ENCODE results near the gene ZNF718. TPM values are rescaled to one million over a fixed set of nuclear protein-coding genes. Genes with fewer than 3 reads are reported as not detected.
A peak's percentile ranks its signal among the peaks of the same experiment; 100 is the strongest.
"Not testable (repeated sequence)": the region's sequence is repeated elsewhere in the genome, so short reads cannot be mapped to it uniquely, and the experiment has no call there.

Gene ZNF718
- 9.1 and 10.5 TPM in 2 replicates for total RNA-seq (2014; rRNA removed; shearing (Covaris generic))
- 4.3 and 7.6 TPM in 2 replicates for polyA plus RNA-seq (2014; cell fraction: nucleus; rRNA removed)

GRCh38 chr4:124275-125081 is at the start of gene ZNF718:
TSS of gene ZNF718 (plus strand) at chr4:124501. CDS start at chr4:124671, 170 bp downstream.
- peak; percentile 96 for DNase-seq (ENCODE audit: extremely low read depth, low read depth)

- DNase-seq (ENCODE audit: extremely low read depth, low read depth): no peak
These were observed 38.4 kb upstream of the ZNF718 start for GRCh38 chr4:85951-86350.

DNA sequence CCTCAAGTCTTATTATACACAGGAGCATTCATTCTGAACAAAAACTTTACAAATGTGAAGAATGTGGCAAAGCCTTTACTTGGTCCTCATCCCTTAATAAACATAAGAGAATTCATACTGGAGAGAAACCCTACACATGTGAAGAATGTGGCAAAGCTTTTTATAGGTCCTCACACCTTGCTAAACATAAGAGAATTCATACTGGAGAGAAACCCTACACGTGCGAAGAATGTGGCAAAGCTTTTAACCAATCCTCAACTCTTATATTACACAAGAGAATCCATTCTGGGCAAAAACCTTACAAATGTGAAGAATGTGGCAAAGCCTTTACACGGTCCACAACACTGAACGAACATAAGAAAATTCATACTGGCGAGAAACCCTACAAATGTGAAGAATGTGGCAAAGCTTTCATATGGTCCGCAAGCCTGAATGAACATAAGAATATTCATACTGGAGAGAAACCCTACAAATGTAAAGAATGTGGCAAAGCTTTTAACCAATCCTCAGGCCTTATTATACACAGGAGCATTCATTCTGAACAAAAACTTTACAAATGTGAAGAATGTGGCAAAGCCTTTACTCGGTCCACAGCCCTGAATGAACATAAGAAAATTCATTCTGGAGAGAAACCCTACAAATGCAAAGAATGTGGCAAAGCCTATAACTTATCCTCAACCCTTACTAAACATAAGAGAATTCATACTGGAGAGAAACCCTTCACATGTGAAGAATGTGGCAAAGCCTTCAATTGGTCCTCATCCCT is 37.6 kb upstream of the ZNF718 start:
- not testable (repeated sequence) for DNase-seq (ENCODE audit: extremely low read depth, low read depth)

- no peak for DNase-seq (ENCODE audit: extremely low read depth, low read depth)
These were observed 25.9 kb upstream of the ZNF718 start for GRCh38 chr4:98386-98785.

DNA sequence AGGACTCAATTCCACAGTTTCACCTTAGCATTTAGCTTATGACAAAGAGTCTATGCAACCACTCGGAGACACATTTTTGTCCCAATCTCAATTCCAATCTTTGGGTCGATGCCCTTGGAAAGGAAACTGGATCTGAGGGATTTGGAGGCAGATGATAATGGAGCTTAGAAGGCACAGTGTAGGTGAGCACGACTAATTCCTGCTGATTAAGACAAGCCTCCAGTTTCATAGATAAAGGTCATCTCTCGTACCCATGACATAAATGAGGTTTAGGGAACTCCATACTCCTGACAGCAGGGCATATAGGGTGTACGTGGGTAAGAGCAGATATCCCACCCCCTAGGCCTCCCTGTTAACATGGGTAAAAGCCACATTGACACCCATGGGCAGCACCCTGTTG is 24.4 kb upstream of the ZNF718 start:
- no peak for DNase-seq (ENCODE audit: extremely low read depth, low read depth)

DNA sequence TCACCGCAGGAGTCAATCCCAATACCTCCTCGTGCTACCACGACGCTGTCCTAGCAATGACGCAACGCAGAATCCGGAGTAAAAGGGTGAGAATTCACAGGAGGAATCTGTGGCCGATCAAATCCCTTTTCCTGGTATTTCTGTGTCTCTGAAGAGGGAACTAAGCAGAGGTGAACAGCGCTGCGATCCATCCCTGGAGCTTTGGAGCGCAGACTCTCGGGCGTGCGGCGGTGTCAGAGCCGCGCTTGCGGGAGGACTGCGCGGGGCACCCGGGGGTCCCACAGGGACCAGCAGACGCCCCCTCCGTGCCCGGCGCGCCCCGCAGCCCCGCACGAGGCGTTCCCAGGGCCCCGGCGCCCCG is 17.2 kb upstream of the ZNF718 start:
- DNase-seq (ENCODE audit: extremely low read depth, low read depth): no peak

DNA sequence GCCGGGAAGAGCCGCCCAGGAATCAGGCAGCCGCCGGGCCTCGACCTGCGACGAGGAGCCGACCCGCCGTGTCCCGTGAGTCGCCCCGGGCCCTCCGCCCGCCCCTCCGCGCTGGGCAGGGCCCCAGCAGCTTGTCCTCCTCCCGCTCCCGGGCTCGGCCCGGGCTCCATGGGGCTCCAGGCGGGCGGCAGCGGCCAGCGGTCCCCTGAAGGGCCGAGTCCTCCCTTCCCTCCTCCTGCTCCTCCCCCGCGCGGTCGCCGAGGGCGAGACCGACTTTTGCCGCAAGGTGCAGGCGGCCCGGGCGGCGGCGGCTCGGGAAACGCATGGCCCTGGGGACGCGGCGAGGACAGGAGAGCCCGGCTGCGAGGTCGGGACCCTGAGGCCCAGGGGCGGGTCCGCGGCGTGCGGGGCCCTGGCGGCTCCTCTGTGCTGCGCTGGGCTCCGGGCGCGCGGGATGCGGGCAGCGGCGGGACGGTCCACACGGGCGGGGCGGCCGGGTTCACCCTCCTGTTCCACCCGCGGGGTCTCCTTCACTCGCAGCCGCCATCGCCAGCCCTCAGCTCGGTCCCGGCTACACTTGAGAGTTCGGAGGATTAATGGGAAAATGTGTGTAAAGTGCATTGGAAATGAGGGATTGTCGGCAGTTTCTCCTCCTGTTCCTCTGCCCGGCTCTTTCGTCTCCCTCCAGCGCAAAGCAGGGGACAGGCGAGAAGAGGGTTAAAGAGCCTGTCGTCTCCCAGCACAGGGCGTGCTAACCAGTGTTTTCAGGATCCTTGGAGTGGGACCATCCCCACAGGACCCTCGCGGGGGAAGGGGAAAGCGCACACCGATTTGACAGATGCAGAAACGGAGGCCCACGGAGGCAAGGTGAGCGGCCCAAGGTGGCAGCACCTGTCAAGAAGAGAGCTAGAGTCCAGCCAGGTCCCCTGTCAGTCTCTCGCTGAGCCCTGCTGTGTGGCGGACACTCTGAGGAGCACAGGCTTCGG is 16.6 kb upstream of the ZNF718 start:
- DNase-seq (ENCODE audit: extremely low read depth, low read depth): no peak

DNA sequence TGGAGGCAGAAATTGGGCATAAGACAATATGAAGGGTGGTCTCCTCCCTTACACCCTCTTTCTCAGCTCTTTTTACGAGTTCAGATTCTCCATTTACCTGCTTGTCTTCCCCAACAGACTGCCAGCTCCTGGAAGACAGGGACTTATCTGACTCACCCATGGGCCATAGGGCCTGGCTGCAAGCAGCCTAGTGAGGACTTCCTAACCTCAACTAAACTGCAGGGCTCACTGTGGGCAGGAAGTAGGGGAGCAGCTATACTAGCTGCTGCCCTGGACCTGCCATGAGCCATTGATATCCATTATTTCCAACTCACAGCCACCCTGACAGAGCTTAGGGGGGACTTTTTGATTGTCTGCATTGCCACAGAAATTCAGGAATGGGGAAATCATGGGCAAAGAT is 11.5 kb upstream of the ZNF718 start:
- no peak for DNase-seq (ENCODE audit: extremely low read depth, low read depth)

DNA sequence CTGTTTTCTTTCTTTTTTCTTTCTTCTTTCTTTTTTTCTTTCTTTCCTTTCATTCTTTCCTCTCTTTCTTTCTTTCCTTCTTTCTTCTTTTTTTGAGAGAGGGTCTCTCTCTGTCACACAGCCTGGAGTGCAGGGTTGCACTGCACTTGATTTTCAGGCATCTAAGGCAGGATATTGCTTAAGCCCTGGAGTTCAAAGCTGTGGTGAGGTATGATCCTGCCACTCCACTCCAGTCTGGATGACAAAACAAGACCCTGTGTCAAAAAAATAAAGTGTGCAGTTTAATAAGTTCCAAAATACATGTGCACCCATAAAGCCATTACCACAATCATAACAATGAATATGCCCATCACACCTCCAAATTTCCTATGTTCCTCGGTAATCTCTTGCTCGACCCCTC is 10.6 kb upstream of the ZNF718 start:
- no peak for DNase-seq (ENCODE audit: extremely low read depth, low read depth)

DNA sequence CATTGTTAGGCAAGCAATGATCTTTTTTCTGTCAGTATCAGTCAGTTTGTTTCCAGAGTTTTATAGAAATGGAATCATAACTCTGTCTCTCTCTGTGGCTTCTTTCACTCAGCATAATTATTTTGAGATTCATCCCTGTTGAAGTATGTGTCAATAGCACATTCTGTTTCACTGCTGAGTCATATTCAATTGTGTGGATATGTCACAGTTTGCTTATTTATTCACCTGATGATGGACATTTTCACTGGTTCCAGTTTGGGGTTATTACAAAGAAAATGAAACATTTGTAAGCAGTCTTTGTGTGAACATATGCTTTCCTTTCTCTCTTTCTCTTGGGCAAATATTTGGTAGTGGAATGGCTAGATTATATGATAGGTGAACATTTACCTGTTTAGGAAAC is 10.2 kb upstream of the ZNF718 start:
- DNase-seq (ENCODE audit: extremely low read depth, low read depth): no peak

DNA sequence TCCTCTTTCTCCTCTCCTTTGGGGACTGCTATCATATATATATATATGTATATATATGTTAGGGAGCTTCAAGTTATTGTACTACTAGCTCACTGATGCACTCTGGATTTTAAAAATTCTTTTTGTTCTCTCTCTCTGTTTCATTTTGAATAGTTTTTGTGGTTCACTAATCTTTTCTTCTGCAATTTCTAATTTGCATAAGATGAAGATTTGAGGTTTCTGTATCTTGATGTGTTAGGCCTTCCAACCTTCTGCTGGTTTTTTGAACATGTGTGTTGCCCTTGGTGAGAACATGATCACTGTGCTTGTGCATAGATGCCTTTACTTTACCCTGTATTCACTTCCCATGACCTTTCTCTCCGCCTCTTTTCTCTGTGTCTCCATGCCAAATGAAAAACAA is 7.8 kb upstream of the ZNF718 start:
- no peak for DNase-seq (ENCODE audit: extremely low read depth, low read depth)

- DNase-seq (ENCODE audit: extremely low read depth, low read depth): no peak
These were observed 3.7 kb upstream of the ZNF718 start for GRCh38 chr4:120616-121015.

- DNase-seq (ENCODE audit: extremely low read depth, low read depth): no peak
These were observed 2.8 kb upstream of the ZNF718 start for GRCh38 chr4:121408-122084.

DNA sequence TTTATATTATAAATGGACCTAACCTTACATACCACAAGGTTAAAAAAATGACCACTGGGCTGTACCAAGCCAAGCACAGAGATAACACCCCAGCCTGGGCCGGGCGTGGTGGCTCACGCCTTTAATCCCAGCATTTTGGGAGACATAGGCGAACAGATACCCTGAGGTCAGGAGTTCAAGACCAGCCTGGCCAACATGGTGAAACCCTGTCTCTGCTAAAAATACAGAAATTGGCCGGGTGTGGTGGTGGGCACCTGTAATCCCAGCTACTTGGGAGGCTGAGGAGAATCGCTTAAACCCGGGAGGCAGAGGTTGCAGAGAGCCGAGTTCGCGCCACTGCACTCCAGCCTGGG is 403 bp upstream of the ZNF718 start:
- not testable (repeated sequence) for DNase-seq (ENCODE audit: extremely low read depth, low read depth)

DNA sequence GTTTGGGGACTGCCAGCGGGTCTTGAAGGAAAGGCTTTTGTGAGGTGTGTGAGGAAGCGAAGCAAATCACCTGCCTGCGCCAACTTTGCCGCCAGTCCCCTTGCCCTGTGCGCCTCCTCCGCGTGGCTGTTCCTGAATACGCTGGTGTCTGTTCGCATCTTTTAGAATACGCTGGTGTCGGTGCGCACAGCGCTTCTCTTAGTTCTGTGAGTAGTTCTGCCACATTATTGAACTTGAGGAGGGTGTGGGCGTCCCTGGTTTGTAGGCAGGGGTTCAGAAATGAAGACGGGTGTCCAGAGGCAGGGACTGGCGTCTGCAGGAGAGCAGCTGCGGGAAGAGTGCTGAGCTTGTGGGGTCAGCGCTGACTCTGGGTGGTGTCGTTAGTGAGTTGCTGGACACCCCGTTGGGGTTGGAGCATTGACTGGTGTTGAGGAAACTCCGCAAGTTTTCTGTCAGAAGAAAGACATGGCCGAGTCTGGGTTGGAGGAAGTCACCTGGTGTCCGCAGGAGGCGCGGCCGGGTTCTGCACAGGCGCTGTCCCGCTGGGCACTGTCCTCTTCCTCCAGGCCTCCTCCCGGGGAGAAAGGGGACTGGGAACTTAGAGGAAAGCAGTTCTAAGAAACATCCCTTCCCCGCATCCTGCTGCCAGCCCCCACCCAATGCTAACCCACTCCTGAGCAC is 930 bp downstream of the ZNF718 start:
- DNase-seq (ENCODE audit: extremely low read depth, low read depth): no peak

GRCh38 chr4:125833-126232 is 1.5 kb downstream of the ZNF718 start:
- no peak for DNase-seq (ENCODE audit: extremely low read depth, low read depth)

DNA sequence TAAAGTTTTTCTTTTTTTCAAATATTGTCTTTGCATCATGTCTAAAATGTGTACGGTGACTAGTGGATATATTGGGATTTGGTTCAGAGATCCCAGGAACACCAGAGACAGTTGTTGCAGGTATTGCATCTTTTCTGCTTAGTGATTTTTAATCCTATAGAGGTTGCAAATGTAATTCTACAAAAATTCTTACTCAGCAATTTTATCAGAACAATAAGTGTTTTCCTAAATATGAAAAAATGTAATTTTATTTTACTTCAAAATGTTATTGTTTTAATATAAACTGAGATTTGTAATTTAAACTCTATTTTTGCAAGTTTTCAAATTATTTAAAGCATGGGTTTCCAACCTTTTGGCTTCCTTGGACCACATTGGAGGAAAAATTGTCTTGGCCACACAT is 8.2 kb downstream of the ZNF718 start:
- no peak for DNase-seq (ENCODE audit: extremely low read depth, low read depth)

DNA sequence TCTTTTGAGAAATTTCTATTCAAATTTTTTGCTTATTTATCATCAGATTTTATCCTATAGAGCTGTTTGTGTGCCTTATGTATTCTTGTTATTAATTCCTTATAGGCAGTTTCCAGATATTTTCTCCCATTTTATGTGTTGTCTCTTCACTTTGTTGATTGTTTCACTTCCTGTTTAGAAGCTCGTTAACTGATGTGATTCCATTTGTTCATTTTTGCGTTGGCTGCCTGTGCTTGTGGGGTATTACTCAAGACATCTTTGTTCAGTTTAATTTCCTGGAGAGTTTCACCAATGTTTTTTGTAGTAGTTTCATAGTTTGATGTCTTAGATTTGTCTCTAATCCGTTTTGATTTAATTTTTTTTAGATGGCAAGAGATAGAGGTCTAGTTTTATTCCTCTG is 14.6 kb downstream of the ZNF718 start:
- DNase-seq (ENCODE audit: extremely low read depth, low read depth): no peak

DNA sequence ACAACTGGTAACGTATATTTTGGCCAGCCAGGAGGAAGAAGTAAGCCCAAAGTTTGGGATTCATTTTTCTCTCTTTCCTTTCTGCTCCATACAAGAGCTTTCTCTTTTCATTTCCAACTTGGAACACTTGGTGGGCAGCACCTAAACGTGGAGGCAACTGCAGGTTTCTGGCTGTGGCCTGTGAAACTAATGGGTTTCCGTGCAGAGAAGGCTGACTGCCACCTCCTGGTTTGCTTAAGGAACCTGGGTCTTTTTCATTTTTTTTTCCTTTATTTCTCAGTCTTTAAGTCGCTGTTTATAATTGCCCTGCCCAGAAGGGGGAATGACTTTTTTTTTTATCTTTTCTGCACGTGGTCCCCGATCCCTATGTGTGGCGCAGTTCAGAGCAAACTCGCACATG is 15.4 kb downstream of the ZNF718 start:
- DNase-seq (ENCODE audit: extremely low read depth, low read depth): no peak

- DNase-seq (ENCODE audit: extremely low read depth, low read depth): no peak
These were observed 22.3 kb downstream of the ZNF718 start for GRCh38 chr4:146621-147020.
